HG03103 (cell line): ENCODE data around the gene KIF6.

Source experiments
- ATAC-seq: cut with Tn5 transposase; IDR thresholded peaks from one replicate; pipeline ENCODE4 v1.9.1; 2021; ENCODE audit warnings: low read depth; ENCODE audit not compliant: unreplicated experiment

Gene KIF6

DNA sequence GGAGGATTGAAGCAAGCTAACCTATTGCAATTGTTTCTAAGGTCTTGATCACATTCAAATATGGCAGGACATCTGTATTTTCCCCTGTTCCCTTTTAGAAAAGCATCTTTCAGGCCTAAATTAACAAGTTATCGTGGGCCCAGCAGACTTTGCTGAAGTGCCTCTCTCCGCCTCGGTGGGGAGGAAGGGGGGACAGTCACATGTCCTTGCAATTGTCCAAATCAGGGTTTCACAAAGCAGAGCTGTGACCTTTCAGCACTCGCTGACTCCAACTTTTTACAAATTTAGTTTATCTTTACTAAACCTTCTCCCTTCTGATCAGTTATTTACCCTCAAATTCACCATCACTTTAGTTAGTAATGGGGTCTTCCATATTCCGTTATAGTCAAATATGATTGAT is 328.4 kb downstream of the KIF6 start:
- no peak for ATAC-seq

DNA sequence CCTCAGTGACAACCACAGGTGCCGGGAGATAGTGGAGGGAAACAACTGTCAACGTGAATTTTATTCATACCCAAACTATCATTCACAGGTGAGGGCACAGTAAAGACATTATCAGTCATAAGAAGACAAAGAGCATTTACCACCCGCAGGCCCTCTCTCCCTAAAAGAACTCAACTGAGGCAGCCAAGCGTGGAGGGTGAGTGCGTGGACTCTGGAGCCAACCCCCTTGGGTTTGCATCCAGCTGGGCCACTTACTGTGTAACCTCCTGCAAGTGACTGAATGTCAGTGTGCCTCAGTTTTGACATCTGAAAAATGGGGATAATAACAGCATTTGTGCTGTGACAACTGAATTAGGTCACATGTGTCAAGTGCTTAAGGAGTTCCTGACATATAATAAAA is 332.1 kb downstream of the KIF6 start:
- no peak for ATAC-seq

GRCh38 chr6:39391182-39391581 is 334.0 kb downstream of the KIF6 start:
- no peak for ATAC-seq

GRCh38 chr6:39389484-39389767 is 335.8 kb downstream of the KIF6 start:
- no peak for ATAC-seq

GRCh38 chr6:39388606-39389483 is 336.4 kb downstream of the KIF6 start:
- ATAC-seq = no peak

GRCh38 chr6:39387785-39388184 is 337.4 kb downstream of the KIF6 start:
- no peak for ATAC-seq

DNA sequence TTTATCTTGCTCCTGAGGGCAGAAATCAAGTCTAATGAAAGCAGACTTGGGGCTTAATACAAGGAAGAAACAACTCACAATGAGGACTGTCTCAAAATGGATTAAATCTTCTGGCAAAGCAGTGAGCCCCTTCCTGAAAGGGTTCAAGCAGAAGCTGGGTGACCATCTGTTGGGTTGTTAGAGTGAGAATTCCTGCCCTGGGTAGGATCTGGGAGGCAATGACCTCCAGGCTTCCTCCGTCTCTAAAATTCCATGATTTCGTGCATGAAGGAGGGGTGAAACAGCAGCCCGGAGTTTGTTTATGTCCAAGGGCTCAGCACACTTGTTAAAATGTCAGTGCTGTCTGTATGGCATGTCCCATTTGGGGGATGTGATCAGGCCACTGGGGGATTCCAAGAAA is 338.7 kb downstream of the KIF6 start:
- no peak for ATAC-seq

- no peak for ATAC-seq
Observed at GRCh38 chr6:39381550-39382140, 343.6 kb downstream of the KIF6 start.

- ATAC-seq = no peak
Observed at GRCh38 chr6:39380837-39381549, 344.2 kb downstream of the KIF6 start.

DNA sequence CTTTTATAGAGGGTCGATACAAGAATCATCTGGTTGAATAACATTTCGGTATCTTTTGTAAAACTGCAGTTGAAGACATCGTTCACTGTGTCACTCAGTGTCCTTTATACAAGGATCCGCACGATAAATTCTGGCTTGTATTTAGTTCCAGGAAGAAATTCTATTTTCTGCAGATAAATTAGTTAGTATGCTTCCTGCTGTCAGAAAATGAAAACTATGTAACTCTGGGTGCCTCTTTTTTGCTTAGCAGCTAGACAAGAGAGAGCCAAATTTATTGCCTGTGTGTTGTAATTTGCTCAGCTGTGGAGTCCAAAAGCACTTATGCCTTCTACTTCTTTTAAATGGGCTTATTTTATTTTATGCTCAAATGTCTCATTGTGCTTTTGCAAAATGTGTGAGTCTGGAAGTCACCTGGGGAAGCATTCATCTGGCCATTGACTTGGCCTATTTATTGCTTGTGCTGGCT is 346.2 kb downstream of the KIF6 start:
- no peak for ATAC-seq

- ATAC-seq = no peak
Observed at GRCh38 chr6:39378175-39378959, 346.8 kb downstream of the KIF6 start.

DNA sequence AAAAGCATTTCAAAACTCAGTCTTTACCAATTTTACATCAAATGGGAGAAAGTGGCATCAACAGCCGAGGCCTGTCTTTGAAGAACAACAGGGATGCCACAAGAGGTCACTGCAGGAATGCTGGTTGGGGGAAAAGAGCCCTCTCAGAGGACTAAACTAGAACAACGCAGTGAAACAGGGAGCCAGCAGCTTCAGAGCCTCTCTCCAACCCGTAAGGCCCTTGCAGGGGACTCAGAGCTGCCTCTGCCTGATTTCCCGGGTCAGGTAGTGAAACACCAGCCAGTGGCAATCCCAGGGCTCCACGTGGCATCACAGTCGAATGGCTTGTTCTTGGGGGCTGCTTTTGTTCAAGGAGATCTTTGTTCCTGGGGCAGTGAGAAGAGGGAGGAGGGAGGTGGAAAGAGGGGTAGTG is 347.7 kb downstream of the KIF6 start:
- ATAC-seq = no peak

- no peak for ATAC-seq
Observed at GRCh38 chr6:39375405-39375804, 349.8 kb downstream of the KIF6 start.

GRCh38 chr6:39370390-39370789 is 354.8 kb downstream of the KIF6 start:
- no peak for ATAC-seq

GRCh38 chr6:39369987-39370386 is 355.2 kb downstream of the KIF6 start:
- ATAC-seq = no peak

DNA sequence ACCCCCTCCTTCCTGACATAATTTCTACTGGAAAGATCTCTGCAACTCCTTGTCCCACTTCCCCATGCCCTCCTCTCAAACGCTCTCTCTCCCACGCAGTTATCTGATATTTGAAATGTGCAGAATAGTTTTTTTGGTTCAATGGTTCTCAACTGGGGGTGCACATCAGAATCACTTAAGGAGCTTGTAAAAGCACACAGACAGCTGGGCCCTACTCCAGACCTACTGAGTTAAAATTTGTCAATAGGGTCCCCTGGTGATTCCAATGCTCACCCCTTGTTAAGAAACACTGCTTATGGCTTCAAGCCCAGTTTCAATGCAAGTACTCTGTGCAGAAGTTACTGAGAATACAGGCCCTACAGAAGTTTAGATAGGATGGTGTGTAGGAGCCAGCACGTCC is 357.5 kb downstream of the KIF6 start:
- no peak for ATAC-seq

DNA sequence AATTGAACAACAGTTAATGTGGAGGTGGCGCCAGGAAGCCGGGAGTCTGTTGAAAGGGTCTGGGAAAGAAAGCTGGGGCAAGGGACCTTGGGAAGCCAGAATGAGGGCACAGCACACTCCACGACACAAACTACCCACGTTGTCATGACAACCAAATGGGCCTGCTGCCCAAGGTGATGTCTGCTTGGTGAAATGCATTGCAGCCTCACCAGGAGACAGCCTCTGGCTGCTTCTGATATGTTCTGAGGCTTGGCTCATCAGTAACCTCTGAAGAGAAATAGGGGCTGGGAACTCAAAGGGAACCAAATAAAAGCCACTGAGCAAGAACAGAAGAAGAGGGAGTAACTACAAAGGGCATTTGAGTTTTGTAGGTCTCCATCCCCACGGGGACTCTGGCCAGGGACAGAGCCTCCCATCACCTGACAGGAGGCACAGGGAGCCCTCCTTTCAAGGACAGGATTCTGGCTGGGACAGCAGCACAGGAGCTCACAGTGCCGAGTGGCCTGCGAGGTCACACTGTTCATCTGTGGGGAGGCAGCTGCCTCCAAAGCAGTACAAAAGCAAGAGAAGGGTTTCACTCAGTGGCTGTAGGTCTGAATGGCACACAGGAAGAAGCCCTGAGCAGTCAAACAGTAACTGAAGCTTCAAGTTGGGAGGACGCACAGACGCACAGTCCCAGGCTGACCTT is 358.1 kb downstream of the KIF6 start:
- ATAC-seq = no peak

GRCh38 chr6:39365281-39366074 is 359.7 kb downstream of the KIF6 start:
- no peak for ATAC-seq

GRCh38 chr6:39363280-39363679 is 361.9 kb downstream of the KIF6 start:
- no peak for ATAC-seq

- ATAC-seq = no peak
Observed at GRCh38 chr6:39362487-39362865, 362.7 kb downstream of the KIF6 start.
